ENCODE measurements around the gene FGD4.

FGD4 gene

GRCh38 chr12:32423559-32423958, 24.2 kb downstream of the FGD4 start:
- no peak overlapping the region for H3K4me3 ChIP-seq (replicated peaks; ENCODE audit: insufficient read depth, low read length)
- no peak overlapping the region for H3K27ac ChIP-seq (replicated peaks)
- no peak for TF ChIP-seq SPI1 (IDR thresholded peaks at IDR 0.05; ENCODE audit: borderline replicate concordance, low read depth)
- TF ChIP-seq REST (IDR thresholded peaks at IDR 0.05; ENCODE audit: insufficient replicate concordance, low read depth): no peak
- TF ChIP-seq POLR2AphosphoS5 (IDR thresholded peaks at IDR 0.05; ENCODE audit: low read depth): no peak
- no peak for TF ChIP-seq CTCF (IDR thresholded peaks at IDR 0.05; ENCODE audit: insufficient read depth, low read length)
- no peak for TF ChIP-seq GABPA (IDR thresholded peaks at IDR 0.05; ENCODE audit: low read depth)
- no peaks in the 10 kb centered on the region for H3K27me3 ChIP-seq (ENCODE audit: insufficient read depth, poor library complexity, severe bottlenecking)
- no peak for DNase-seq (ENCODE audit: low read depth in 1 of 2, low spot score in 1 of 2)

- TF ChIP-seq POLR2AphosphoS5 (IDR thresholded peaks at IDR 0.05; ENCODE audit: low read depth) (no peak), CTCF (IDR thresholded peaks at IDR 0.05; ENCODE audit: insufficient read depth, low read length) (no peak), REST (IDR thresholded peaks at IDR 0.05; ENCODE audit: insufficient replicate concordance, low read depth) (no peak), SPI1 (IDR thresholded peaks at IDR 0.05; ENCODE audit: borderline replicate concordance, low read depth) (no peak), GABPA (IDR thresholded peaks at IDR 0.05; ENCODE audit: low read depth) (no peak)
- DNase-seq (ENCODE audit: low read depth in 1 of 2, low spot score in 1 of 2): no peak
- Histone ChIP-seq H3K27ac (replicated peaks) (no peak overlapping the region), H3K27me3 (ENCODE audit: insufficient read depth, poor library complexity, severe bottlenecking) (no peaks in the 10 kb centered on the region), H3K4me3 (replicated peaks; ENCODE audit: insufficient read depth, low read length) (no peak overlapping the region)
Observed at GRCh38 chr12:32431025-32431424, 31.7 kb downstream of the FGD4 start.

GRCh38 chr12:32435921-32436705, 36.8 kb downstream of the FGD4 start:
- no peak overlapping the region for H3K27ac ChIP-seq (replicated peaks)
- no peak for DNase-seq (ENCODE audit: low read depth in 1 of 2, low spot score in 1 of 2)
- no peaks in the 10 kb centered on the region for H3K27me3 ChIP-seq (ENCODE audit: insufficient read depth, poor library complexity, severe bottlenecking)
- TF ChIP-seq REST (IDR thresholded peaks at IDR 0.05; ENCODE audit: insufficient replicate concordance, low read depth): no peak
- TF ChIP-seq CTCF (IDR thresholded peaks at IDR 0.05; ENCODE audit: insufficient read depth, low read length): no peak
- no peak for TF ChIP-seq POLR2AphosphoS5 (IDR thresholded peaks at IDR 0.05; ENCODE audit: low read depth)
- no peak for TF ChIP-seq SPI1 (IDR thresholded peaks at IDR 0.05; ENCODE audit: borderline replicate concordance, low read depth)
- TF ChIP-seq GABPA (IDR thresholded peaks at IDR 0.05; ENCODE audit: low read depth): no peak
- no peak overlapping the region for H3K4me3 ChIP-seq (replicated peaks; ENCODE audit: insufficient read depth, low read length)

Data from HL-60 (cell line).